ENCODE measurements around the gene MCEMP1. TPM values are rescaled to one million over a fixed set of nuclear protein-coding genes. Genes with fewer than 3 reads are reported as not detected.

Gene MCEMP1
- total and polyA plus RNA-seq, 2 experiments from 2014 or later = not detected

DNA sequence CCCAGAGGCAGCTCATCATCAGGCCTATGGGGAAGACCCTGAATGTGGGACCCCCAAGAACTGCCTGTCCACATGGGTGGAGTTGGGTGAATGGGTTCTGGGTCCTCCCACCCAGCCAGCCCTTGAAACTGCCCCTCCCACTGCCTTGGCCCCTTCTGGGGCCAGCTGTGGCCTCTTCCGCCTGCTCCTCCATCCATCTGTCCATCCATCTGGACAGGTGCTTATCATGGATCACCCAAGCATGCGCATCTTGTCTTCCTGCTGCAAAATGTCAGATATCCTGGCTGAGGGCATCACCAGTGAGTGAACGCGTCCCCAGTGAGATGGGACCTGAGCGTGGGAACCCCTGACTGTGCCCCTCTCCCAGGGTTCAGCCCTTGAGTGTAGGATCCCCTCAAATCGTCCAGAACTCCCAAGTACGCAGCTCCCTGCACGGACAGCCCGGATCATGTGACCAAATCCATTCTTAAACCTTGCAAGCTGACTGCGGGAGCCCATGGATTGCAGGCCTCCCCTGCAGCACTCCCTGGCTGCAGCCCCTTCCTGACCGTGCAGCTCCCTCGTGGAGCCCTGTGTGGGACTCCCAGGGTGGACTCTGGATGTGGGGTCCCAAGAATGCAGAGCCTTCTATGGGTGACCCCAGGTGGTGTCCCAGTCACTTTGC, 38.0 kb upstream of the MCEMP1 start (continued):
- TF ChIP-seq, protein P1, sequence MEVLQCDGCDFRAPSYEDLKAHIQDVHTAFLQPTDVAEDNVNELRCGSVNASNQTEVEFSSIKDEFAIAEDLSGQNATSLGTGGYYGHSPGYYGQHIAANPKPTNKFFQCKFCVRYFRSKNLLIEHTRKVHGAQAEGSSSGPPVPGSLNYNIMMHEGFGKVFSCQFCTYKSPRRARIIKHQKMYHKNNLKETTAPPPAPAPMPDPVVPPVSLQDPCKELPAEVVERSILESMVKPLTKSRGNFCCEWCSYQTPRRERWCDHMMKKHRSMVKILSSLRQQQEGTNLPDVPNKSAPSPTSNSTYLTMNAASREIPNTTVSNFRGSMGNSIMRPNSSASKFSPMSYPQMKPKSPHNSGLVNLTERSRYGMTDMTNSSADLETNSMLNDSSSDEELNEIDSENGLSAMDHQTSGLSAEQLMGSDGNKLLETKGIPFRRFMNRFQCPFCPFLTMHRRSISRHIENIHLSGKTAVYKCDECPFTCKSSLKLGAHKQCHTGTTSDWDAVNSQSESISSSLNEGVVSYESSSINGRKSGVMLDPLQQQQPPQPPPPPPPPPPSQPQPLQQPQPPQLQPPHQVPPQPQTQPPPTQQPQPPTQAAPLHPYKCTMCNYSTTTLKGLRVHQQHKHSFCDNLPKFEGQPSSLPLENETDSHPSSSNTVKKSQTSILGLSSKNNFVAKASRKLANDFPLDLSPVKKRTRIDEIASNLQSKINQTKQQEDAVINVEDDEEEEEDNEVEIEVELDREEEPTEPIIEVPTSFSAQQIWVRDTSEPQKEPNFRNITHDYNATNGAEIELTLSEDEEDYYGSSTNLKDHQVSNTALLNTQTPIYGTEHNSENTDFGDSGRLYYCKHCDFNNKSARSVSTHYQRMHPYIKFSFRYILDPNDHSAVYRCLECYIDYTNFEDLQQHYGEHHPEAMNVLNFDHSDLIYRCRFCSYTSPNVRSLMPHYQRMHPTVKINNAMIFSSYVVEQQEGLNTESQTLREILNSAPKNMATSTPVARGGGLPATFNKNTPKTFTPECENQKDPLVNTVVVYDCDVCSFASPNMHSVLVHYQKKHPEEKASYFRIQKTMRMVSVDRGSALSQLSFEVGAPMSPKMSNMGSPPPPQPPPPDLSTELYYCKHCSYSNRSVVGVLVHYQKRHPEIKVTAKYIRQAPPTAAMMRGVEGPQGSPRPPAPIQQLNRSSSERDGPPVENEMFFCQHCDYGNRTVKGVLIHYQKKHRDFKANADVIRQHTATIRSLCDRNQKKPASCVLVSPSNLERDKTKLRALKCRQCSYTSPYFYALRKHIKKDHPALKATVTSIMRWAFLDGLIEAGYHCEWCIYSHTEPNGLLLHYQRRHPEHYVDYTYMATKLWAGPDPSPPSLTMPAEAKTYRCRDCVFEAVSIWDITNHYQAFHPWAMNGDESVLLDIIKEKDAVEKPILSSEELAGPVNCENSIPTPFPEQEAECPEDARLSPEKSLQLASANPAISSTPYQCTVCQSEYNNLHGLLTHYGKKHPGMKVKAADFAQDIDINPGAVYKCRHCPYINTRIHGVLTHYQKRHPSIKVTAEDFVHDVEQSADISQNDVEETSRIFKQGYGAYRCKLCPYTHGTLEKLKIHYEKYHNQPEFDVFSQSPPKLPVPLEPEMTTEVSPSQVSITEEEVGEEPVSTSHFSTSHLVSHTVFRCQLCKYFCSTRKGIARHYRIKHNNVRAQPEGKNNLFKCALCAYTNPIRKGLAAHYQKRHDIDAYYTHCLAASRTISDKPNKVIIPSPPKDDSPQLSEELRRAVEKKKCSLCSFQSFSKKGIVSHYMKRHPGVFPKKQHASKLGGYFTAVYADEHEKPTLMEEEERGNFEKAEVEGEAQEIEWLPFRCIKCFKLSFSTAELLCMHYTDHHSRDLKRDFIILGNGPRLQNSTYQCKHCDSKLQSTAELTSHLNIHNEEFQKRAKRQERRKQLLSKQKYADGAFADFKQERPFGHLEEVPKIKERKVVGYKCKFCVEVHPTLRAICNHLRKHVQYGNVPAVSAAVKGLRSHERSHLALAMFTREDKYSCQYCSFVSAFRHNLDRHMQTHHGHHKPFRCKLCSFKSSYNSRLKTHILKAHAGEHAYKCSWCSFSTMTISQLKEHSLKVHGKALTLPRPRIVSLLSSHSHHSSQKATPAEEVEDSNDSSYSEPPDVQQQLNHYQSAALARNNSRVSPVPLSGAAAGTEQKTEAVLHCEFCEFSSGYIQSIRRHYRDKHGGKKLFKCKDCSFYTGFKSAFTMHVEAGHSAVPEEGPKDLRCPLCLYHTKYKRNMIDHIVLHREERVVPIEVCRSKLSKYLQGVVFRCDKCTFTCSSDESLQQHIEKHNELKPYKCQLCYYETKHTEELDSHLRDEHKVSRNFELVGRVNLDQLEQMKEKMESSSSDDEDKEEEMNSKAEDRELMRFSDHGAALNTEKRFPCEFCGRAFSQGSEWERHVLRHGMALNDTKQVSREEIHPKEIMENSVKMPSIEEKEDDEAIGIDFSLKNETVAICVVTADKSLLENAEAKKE (CRISPR knock-in tag; IDR thresholded peaks at IDR 0.05) = no peak
- TF ChIP-seq REST (IDR thresholded peaks at IDR 0.05; ENCODE audit: unreplicated experiment) (no peak), EZH2phosphoT487 (IDR thresholded peaks at IDR 0.05; ENCODE audit: unreplicated experiment) (no peak), POLR2AphosphoS5 (IDR thresholded peaks at IDR 0.05; ENCODE audit: low read depth) (no peak), CREB1 (CRISPR knock-in tag; IDR thresholded peaks at IDR 0.05; ENCODE audit: low read depth) (no peak), ZNF114 (CRISPR knock-in tag; IDR thresholded peaks at IDR 0.05) (no peak), EZH2 (IDR thresholded peaks at IDR 0.05; ENCODE audit: low read depth, unreplicated experiment) (no peak)
- TF ChIP-seq, protein P2, sequence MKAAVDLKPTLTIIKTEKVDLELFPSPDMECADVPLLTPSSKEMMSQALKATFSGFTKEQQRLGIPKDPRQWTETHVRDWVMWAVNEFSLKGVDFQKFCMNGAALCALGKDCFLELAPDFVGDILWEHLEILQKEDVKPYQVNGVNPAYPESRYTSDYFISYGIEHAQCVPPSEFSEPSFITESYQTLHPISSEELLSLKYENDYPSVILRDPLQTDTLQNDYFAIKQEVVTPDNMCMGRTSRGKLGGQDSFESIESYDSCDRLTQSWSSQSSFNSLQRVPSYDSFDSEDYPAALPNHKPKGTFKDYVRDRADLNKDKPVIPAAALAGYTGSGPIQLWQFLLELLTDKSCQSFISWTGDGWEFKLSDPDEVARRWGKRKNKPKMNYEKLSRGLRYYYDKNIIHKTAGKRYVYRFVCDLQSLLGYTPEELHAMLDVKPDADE (IDR thresholded peaks at IDR 0.05) = no peak

All from GM23338 (cell line).